GM12874 (cell line): ENCODE data around the gene ANKFY1.

Experiments
- TF ChIP-seq, protein P1 (sequence below): IDR thresholded peaks from 2 replicates; pipeline ENCODE4 v1.5.1; 2011; ENCODE audit warnings: low read depth, mild to moderate bottlenecking, control low read depth, low read length, moderate library complexity; ENCODE audit not compliant: insufficient read depth

The ANKFY1 gene, protein sequence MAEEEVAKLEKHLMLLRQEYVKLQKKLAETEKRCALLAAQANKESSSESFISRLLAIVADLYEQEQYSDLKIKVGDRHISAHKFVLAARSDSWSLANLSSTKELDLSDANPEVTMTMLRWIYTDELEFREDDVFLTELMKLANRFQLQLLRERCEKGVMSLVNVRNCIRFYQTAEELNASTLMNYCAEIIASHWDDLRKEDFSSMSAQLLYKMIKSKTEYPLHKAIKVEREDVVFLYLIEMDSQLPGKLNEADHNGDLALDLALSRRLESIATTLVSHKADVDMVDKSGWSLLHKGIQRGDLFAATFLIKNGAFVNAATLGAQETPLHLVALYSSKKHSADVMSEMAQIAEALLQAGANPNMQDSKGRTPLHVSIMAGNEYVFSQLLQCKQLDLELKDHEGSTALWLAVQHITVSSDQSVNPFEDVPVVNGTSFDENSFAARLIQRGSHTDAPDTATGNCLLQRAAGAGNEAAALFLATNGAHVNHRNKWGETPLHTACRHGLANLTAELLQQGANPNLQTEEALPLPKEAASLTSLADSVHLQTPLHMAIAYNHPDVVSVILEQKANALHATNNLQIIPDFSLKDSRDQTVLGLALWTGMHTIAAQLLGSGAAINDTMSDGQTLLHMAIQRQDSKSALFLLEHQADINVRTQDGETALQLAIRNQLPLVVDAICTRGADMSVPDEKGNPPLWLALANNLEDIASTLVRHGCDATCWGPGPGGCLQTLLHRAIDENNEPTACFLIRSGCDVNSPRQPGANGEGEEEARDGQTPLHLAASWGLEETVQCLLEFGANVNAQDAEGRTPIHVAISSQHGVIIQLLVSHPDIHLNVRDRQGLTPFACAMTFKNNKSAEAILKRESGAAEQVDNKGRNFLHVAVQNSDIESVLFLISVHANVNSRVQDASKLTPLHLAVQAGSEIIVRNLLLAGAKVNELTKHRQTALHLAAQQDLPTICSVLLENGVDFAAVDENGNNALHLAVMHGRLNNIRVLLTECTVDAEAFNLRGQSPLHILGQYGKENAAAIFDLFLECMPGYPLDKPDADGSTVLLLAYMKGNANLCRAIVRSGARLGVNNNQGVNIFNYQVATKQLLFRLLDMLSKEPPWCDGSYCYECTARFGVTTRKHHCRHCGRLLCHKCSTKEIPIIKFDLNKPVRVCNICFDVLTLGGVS

DNA sequence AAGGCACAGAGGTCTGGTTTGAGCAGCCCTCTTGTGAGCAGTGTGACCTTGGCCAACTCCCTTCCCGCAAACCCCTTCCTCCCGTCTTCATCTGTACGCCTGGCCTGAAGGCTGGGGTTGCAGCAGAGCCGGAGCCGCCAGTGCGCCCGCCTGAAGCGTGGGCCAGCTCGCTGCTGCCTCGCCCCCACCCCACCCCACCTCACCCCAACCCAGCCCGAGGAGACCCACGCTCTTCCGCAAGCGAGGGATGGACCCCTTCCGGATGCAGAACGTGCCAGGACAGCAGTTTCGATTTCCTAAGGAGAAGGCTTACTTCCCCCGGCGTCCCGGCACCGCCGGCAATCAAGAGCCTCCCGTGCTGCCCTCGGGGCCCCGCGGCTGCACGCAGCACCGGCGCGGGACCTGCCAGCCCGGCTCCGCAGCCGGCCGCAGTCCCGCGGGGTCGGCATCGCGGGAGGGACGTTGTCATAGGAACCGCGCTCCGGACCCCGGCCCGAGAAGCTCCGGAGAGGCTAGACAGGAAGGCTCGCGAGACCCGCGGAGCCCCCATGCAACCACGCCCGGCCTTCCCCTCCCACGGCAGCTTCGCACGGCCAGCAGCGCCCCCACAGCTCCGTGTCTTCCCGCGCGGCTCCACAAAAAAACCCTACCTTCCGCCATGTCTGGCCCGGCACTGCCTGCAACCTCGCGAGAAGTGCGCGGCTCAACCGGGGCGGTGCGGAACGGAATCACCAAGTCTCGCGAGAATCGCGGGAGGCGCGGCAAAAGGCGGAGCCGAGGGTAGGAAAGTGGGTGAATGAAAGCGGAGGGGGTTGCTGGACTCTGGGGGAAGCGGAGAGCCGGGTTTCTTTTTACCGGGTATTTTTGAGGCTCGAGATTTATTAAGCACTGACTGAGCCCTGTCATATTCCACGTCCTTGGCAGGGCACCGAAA, at the start of gene ANKFY1:
TSS of gene ANKFY1 (minus strand) at position 698 of the 934 bp plus-strand sequence. CDS start at position 660, 38 bp downstream.
- TF ChIP-seq, protein P1, sequence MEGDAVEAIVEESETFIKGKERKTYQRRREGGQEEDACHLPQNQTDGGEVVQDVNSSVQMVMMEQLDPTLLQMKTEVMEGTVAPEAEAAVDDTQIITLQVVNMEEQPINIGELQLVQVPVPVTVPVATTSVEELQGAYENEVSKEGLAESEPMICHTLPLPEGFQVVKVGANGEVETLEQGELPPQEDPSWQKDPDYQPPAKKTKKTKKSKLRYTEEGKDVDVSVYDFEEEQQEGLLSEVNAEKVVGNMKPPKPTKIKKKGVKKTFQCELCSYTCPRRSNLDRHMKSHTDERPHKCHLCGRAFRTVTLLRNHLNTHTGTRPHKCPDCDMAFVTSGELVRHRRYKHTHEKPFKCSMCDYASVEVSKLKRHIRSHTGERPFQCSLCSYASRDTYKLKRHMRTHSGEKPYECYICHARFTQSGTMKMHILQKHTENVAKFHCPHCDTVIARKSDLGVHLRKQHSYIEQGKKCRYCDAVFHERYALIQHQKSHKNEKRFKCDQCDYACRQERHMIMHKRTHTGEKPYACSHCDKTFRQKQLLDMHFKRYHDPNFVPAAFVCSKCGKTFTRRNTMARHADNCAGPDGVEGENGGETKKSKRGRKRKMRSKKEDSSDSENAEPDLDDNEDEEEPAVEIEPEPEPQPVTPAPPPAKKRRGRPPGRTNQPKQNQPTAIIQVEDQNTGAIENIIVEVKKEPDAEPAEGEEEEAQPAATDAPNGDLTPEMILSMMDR: no peak

DNA sequence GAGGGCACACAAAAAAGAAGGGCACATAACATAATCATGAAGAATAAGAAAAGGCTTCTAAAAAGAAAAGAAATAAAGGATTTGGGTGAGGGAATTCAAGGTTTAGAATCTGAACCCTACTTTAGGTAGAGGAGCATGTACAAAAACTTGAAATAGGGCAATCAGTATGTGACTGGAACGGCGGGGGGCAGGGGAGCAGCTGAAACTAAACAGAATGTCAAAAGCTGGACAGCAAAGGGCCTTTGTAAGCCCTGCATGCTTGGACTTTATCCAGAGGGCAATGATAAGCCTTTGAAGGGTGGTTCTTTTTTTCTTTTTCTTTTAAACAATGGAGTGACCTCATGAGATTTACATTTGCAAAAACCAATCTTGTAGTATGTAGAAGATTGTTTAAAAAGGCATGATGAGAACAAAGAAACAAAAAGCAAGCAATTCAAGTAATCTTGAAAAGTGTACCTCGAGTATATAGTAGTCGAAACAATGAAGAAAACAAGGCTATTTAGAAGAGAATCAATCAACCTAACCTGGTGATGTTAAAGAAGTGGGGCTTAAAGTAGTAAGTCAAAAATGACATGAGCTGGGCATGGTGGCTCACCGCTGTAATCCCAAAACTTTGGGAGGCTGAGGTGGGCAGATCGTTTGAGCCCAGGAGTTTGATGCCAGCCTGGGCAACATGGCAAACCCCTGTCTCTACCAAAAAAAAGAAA, 46.7 kb upstream of the ANKFY1 start:
- TF ChIP-seq, protein P1: no peak

DNA sequence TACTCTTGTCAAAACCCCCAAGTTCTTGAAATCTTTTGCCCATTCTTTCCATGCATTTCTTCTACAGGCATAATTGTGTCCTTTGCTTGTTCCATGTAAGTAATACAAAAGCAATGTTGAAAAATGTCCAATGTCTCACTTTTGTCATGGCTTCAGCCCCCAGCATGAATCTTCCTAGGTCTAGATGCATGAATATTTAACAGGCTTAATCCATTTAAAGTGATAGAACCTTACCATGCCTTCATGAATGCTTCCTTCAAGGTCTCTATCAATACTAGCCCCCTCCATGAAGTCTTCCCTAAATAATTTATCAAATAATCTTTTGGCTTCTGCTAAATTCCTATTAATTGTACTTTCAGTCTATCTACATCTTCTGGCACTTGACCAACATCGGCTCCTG, 46.1 kb upstream of the ANKFY1 start:
- TF ChIP-seq, protein P1: no peak

DNA sequence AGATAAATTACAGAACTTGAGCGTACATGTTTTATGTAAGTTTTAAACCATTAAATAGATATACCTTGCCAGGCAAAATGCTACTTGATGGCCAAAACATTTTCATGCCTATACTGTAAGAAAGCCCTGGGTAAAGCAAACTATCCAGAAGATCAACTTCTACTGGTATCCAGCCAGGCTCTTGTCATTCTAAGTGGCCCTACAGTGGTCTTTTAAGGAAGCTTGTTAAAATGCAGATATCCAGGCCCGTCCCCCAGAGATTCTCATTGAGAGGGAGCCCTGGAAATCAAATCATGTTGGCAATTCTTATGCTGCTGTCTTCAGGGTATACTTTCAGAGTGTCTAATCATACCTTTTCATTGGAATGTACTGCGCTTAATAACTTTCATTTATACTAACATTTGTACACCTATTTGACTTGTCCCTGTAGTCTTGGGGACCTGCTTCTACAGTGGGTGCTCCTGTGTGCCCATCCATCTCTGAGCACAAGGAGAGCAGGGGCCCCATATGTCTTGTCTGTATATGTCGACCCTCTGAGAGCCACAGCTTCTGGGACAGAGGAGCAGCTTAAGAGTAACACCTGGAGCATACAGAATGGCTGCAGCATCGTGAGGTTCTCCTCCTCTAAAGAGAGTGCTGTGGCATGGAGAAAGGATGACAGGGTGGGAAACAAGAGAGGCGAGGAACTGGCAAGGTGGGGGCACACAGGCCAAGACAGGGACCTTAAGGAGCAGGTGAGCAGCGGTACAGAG, 43.6 kb upstream of the ANKFY1 start:
- TF ChIP-seq, protein P1: no peak

DNA sequence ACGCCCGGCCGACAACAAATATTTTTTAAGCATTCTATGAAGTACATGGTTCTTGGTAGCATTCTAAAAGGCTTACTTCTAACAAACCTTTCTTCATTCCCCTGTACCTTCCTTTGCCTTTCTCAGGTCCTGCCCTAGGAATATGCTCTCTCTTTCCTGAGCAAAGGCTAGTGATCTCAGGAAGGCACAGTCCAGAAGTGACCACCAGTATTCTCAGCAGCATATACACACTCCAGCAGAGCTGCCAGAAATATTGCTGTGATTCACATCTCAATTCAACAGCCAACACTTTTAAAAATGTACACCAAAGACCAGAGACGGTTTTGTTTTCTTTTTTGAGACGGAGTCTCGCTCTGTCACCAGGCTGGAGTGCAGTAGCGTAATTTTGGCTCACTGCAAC, 41.4 kb upstream of the ANKFY1 start:
- TF ChIP-seq, protein P1: no peak
